Fibroblast of skin of left biceps (primary cell): ENCODE data around the gene ASB1.
"Not testable (repeated sequence)": the region's sequence is repeated elsewhere in the genome, so short reads cannot be mapped to it uniquely, and the experiment has no call there.

Experiments used
- DNase-seq, 2 experiments: peaks; one replicate each; pipeline ENCODE4 v3.0.0-alpha.2; 2013; ENCODE audit warnings: low read depth in 2 of 2

Gene ASB1

GRCh38 chr2:238404406-238405216 is 22.1 kb upstream of the ASB1 start:
- DNase-seq, result no peak

- DNase-seq, result not testable (repeated sequence)
These were observed 21.5 kb upstream of the ASB1 start for GRCh38 chr2:238405217-238405555.

- DNase-seq, result no peak
These were observed 20.3 kb upstream of the ASB1 start for GRCh38 chr2:238406221-238406997.

- DNase-seq, result no peak
These were observed 19.8 kb upstream of the ASB1 start for GRCh38 chr2:238406998-238407285.

GRCh38 chr2:238407566-238407965 is 19.2 kb upstream of the ASB1 start:
- DNase-seq, result no peak

- no peak for DNase-seq
These were observed 17.9 kb upstream of the ASB1 start for GRCh38 chr2:238408615-238409340.

GRCh38 chr2:238409341-238410199 is 17.2 kb upstream of the ASB1 start:
- no peak for DNase-seq

GRCh38 chr2:238412067-238412767 is 14.5 kb upstream of the ASB1 start:
- DNase-seq, result no peak

- no peak for DNase-seq
These were observed 13.4 kb upstream of the ASB1 start for GRCh38 chr2:238413368-238413767.

- DNase-seq, result no peak
These were observed 11.5 kb upstream of the ASB1 start for GRCh38 chr2:238415036-238415764.

GRCh38 chr2:238415893-238416292 is 10.8 kb upstream of the ASB1 start:
- no peak for DNase-seq

GRCh38 chr2:238418196-238418998 is 8.3 kb upstream of the ASB1 start:
- no peak for DNase-seq

GRCh38 chr2:238418999-238419546 is 7.7 kb upstream of the ASB1 start:
- no peak for DNase-seq

- no peak for DNase-seq
These were observed 6.3 kb upstream of the ASB1 start for GRCh38 chr2:238420442-238420841.

- DNase-seq, result no peak
These were observed 5.6 kb upstream of the ASB1 start for GRCh38 chr2:238420878-238421694.

GRCh38 chr2:238421695-238422035 is 5.1 kb upstream of the ASB1 start:
- DNase-seq, result no peak

GRCh38 chr2:238422285-238422684 is 4.4 kb upstream of the ASB1 start:
- DNase-seq, result no peak

- no peak for DNase-seq
These were observed 3.8 kb upstream of the ASB1 start for GRCh38 chr2:238422940-238423339.
